HG03045 (cell line): ENCODE measurements around the gene EPB41L5.
"Not testable (repeated sequence)": the region's sequence is repeated elsewhere in the genome, so short reads cannot be mapped to it uniquely, and the experiment has no call there.

Source experiments
- ATAC-seq: cut with Tn5 transposase; IDR thresholded peaks from one replicate; pipeline ENCODE4 v1.9.1; 2021; ENCODE audit warnings: mild to moderate bottlenecking, moderate library complexity; ENCODE audit not compliant: unreplicated experiment

EPB41L5 gene

DNA sequence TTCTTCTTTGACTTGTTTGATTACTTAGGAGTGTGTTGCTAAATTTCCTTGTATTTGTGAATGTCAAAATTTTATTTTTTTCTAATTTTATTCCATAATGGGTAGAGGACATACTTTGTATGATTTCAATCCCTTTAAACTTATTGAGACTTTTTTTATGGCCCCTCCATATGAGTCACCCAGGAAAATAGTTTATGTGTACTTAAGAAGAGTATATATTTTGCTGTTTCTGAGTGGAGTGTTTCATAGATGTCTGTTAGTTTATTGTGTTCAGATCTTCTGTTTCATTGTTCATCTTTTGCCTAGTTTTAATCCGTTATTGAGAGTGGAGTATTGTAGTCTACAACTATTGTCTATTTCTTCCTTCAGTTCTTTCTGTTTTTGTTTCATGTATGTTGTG is 81.9 kb downstream of the EPB41L5 start:
- ATAC-seq = no peak

DNA sequence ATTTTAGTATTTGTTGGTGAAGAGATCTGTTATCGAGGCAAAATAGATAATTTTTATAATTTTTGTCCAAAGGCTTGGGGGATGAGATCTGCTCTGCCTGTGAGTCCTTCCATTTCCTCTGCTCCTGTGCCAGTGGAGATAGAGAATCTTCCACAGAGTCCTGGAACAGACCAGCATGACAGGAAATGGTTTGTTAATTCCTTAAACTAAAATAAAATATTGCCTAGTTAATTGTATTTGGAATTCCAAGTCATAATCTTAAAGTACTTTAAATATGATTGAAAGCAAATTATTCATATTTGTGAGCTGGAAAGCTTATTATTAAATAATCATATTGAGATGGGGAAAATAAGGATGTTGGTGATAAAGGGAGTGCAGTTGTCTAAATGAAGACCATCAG is 87.8 kb downstream of the EPB41L5 start:
- no peak for ATAC-seq

- no peak for ATAC-seq
These were observed 91.0 kb downstream of the EPB41L5 start for GRCh38 chr2:120103723-120104467.

DNA sequence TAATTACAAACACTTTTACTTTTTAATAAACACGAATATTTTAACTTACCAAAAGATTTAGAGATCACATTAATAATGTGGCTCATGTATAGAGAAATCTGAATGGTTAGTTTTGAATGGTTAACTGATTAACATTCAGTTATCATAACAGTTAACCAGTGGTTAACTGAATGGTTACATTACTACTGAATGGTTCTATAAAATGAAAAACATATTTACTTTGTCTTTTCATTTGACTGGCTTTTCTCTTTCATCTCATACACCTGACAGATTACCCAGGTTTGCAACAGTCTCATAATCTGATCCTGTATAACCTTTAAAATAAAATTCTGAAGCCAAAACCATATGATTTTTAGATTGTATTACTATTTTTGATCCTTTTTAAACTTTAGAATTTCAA is 91.9 kb downstream of the EPB41L5 start:
- ATAC-seq = no peak

DNA sequence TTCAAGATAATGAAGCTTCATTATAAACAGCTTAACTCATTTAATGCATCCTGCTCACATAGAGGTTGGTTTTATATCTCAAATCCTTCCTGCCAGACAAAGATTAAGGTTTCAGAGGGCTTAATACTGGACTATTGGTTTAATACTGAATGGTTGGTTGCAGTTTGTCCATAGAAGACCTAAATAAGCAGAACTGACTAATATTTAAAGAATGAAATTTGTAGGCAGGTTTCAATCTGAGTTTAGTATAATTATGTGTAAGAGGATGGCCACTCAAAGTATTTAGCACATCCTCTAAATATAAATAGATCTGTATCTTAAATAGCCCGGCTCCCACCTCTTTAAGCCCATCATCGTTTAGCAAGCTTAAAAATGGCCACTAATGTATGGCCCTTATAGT is 92.5 kb downstream of the EPB41L5 start:
- peak; percentile 81 for ATAC-seq

DNA sequence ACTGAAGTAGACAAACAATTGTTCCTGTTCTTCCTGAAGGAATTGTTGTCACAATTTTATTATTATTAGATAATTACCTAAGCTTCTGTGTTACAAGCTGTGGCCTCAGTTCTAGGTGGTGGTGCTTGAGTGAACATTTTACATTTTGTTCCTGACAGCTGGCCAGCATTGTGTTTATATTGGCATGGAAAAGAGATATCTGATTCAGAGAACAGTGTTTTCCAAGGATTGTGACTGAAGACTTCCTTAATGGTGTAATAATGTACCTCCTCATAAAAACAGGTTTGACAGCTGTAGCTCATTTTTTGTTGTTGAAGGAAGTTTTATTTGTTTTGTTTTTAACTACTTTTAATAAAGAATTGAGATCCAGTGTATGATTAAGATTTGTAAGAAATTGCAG is 95.2 kb downstream of the EPB41L5 start:
- no peak for ATAC-seq

DNA sequence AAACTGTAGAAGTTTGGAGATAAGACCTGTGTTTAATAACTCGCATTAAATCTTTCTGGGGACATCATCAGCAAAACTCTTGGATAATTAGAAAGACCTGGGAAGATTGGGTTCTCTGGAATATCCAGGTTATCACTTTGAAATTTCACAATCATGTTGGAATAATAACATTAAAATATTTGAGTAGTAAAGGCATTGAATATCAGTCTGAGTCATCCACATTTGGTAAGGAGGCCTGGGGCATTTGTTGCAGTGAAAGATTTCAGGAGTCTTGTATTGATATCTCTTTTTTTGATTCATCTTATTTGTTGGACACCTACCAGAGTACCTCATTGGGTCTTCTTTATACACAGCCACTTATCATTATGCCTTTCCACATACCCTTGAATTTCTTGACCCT is 95.9 kb downstream of the EPB41L5 start:
- no peak for ATAC-seq

DNA sequence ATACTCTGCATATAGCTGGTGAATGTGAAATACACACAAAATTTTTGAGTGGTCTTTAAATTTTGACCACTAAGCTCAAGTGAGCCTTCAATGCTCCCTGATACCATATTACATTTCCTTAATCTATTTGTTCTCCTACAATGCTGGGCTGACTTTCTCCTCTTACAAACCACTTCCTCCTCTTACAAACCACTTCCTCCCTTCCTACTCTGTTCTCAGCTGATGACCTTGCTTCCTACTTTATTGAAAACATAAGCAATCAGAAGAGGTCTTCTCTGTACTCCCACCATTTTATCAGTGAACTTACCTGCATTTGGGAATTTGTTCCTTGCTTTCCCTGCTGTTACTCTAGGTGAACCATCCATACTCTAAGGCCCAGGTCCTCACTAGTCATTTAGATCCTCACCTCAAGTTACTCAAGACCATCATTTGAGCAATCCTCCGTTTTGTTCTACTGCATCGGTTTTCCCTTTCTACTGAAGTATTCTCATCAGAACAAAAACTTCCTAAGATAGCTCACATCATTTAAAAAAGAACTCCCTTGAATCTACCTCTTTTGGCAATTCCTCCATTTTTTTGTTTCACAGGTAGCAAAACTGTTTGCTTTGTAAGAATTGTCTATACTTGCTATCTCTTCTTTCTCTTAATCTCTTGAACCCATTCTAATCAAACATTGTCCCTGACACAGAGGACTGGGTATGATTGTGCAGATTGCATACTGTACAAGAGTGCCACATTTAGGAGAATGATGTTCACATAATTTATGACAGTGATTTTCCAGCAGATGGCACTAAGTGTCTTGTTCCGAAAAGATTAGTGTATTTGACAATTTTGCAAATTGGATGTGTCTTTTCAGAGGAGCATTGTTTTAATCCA is 96.5 kb downstream of the EPB41L5 start:
- ATAC-seq = no peak

GRCh38 chr2:120110062-120110362 is 97.1 kb downstream of the EPB41L5 start:
- ATAC-seq = no peak

DNA sequence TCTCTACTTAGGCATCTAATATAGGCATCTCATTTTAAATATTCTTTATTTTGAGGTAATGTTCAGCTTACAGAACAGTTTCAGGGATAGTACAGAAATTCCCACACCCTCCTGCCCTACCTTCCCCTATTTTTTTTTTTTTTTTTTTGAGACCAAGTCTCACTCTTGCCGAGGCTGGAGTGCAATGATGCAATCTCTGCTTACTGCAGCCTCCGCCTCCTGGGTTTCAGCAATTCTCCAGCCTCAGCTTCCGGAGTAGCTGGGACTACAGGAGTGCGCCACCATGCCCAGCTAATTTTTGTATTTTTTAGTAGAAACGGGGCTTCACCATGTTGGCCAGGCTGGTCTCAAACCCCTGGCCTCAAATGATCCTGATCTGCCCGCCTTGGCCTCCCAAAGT is 97.6 kb downstream of the EPB41L5 start:
- ATAC-seq = no peak

DNA sequence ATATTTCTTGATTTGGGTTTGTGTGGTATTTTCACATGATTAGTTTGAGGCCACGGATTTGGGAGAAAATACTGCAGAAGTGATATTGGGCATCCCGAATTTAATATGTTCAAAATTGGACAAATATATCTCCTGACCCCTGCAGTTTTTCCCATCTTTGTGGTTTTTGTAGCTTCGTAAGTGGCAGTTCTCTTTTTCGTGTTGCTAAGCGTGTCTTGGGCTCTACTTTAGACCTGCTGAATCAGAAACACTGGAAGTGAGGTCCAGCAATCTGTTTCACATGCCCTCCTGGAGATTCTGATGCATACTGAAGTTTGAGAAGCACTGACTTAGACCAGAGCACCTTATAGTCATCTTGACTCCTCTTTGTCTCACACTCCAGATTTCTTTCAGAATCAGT is 98.3 kb downstream of the EPB41L5 start:
- ATAC-seq = no peak

DNA sequence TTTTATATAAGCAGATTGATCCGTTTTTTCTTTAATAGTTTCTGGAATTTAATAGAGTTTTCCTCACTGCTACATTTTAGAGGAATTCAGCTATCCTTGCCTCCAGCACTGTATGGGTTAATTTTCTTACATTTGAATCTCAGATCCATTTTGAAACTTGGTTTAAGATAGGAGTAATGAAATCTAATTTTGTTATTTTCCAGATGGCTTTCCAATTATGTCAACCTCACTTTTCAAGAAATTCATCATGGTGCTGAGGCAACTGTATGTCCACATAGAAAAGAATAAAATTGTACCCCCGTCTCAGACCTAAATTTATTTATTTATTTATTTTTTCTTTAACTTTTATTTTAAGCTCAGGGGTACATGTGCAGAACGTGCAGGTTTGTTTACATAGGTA is 105.1 kb downstream of the EPB41L5 start:
- no peak for ATAC-seq

- ATAC-seq = no peak
These were observed 105.6 kb downstream of the EPB41L5 start for GRCh38 chr2:120118471-120118870.

DNA sequence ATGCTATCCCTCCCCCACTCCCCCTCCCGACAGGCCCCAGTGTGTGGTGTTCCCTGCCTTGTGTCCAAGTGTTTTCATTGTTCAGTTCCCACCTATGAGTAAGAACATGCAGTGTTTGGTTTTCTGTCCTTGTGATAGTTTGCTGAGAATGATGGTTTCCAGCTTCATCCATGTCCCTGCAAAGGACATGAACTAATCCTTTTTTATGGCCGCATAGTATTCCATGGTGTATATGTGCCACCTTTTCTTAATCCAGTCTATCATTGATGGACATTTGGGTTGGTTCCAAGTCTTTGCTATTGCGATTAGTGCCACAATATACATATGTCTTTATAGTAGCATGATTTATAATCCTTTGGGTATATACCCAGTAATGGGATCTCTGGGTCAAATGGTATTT is 108.5 kb downstream of the EPB41L5 start:
- not testable (repeated sequence) for ATAC-seq

- no peak for ATAC-seq
These were observed 110.2 kb downstream of the EPB41L5 start for GRCh38 chr2:120123090-120123489.

DNA sequence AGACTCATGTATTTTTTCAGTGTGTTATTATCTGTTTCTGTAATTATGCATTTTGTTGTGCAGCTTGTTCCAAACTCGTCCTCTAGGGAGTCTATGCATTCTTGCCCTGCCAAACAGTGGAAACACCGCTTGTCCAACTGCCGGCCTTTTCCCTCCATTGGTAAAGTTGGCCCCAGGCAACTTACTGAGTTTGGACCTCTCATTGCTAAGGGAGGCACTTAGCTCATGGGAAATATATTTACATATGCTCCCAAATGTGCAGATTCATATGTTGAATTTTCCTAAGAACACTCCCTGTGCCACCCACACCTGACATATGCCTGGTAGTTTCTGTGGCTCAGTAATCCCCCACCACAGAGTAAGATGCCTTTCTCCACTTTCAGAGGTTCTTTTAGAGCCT is 112.3 kb downstream of the EPB41L5 start:
- no peak for ATAC-seq

DNA sequence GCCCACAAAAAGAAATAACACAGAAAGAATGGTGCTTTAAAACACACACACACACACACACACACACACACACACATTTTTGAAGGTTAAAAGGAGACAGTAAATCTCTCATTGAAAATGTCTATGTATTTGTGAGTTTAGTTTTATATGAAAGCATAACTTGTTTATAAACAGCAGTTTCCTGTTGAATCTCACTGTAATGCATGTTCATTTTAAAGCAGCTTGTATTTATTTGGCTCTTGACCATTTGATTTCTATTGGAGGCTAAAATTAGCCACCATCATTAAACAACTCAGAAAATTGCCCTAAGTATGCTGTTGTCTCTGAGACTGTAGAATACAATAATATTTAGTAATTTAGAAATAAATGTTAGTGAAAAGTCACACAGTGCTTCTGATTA is 115.3 kb downstream of the EPB41L5 start:
- ATAC-seq = no peak

GRCh38 chr2:120132190-120132589 is 119.3 kb downstream of the EPB41L5 start:
- no peak for ATAC-seq

- no peak for ATAC-seq
These were observed 119.8 kb downstream of the EPB41L5 start for GRCh38 chr2:120132691-120133090.

DNA sequence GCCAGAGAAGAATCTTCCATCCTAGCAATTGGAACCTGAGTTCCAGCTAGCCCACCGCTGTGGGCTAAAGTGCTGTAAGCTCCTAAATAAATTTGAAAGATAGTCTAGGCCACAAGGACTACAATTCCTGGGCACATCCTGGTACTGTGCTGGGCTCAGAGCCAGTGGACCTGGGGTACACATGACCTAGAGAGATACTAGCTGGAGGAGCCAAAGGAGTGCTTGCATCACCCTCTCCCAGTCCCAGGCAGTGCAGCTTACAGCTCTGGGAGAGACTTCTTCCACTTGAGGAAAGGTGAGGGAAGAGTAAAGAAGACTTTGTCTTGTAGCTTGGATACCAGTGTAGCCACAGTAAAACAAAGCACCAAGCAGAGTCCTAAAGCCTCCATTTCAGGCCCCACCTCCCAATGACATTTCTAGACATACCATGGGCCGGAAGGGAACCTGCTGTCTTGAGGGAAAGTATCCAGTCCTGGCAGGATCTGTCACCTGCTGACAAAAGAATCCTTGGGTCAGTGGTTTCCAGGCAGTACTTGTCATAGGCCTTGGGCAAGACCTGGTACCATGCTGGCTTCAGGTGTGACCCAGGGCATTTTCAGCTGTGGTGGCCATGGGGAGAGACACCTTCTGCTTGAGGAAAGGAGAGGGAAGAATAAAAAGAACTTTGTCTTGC is 120.8 kb downstream of the EPB41L5 start:
- no peak for ATAC-seq

- ATAC-seq = no peak
These were observed 121.4 kb downstream of the EPB41L5 start for GRCh38 chr2:120134263-120134662.

DNA sequence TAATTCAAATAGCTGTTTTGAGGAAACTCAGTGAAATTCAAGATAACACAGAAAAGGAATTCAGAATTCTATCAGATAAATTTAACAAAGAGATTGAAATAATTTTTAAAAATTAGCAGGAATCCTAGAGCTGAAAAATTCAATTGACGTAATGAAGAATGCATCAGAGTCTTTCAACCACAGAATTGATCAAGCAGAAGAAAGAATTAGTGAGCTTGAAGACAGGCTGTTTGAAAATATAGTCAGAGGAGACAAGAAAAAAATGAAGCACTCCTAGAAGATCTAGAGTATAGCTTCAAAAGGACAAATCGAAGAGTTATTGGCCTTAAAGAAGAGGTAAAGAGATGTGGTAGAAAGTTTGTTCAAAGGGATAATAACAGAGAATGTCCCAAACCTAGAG is 122.1 kb downstream of the EPB41L5 start:
- not testable (repeated sequence) for ATAC-seq
